Right ventricle myocardium superior (tissue), 1 donor: ENCODE data around the gene PYGM. TPM values are rescaled to one million over a fixed set of nuclear protein-coding genes. Genes with fewer than 3 reads are reported as not detected.
"Not testable (repeated sequence)": the region's sequence is repeated elsewhere in the genome, so short reads cannot be mapped to it uniquely, and the experiment has no call there.

Experiments
- ATAC-seq: fragments of 200-7000 bp; cut with Tn5 transposase; one replicate; pipeline ENCODE4 v1.9.1; 2020; ENCODE audit warnings: mild to moderate bottlenecking; ENCODE audit not compliant: poor library complexity
- DNase-seq: peaks from one replicate; pipeline ENCODE4 v3.0.0-alpha.2; 2020
- intact Hi-C: fragments of 100-400 bp; cut with DNase I; formaldehyde crosslinking; loops from one replicate; pipeline ENCODE4 v1.11.2; 2022
- total RNA-seq: library from RNA; stranded (reverse); fragmentation: NEBNext Ultra II Directional; extraction: Animal tissue kit (Norgen Biotek cat#: 25700); gene quantifications from one replicate; pipeline ENCODE4 v1.2.1, GENCODE V29; 2021
- donor health status: DM: no; HTN: yes; CAD: no; lungs with severe emphysema.

The PYGM gene
- total RNA-seq, 1 donor from 2014 or later = 183 TPM

GRCh38 chr11:64713016-64713707 lies 46.6 kb downstream of the PYGM start:
- intact Hi-C loops = no loop called here
- DNase-seq (no peak), ATAC-seq (peak; percentile 43)

DNA sequence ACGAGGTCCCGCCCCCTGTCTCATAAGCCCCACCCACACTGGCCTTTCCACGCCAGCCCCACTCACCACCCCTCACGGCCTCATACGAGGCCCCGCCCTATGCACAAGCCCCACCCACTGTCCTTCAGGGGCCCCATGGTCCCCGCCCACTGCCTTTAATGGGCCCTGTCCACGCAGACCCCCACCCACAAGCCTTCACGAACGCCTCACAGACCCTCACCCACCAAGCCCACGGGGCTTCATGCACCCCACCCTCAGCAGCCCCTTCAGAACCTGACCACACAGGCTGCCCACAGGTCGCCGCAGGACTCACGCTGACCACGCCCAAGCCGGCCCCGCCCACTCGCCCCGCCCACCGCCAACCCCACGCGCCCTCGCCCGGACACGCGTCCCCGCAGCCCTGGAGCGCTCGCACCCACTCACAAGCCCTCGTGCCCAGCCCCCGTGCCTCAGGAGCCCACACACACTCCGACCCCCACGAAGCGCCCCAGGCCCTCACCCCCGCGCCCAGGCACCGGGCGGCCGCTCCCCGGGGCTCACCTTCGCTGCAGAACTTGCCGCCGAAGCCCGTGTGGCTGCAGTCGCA lies 47.3 kb downstream of the PYGM start:
- no peak for ATAC-seq
- DNase-seq = no peak
- intact Hi-C loops = no loop called here

- ATAC-seq (no peak), DNase-seq (no peak)
- intact Hi-C loops = no loop called here
Measured at GRCh38 chr11:64711956-64712362, 47.8 kb downstream of the PYGM start.

- intact Hi-C loops = no loop called here
- DNase-seq (no peak), ATAC-seq (no peak)
Measured at GRCh38 chr11:64711138-64711955, 48.4 kb downstream of the PYGM start.

- ATAC-seq = no peak
- intact Hi-C loops = no loop called here
- DNase-seq = no peak
Measured at GRCh38 chr11:64710418-64711137, 49.2 kb downstream of the PYGM start.

DNA sequence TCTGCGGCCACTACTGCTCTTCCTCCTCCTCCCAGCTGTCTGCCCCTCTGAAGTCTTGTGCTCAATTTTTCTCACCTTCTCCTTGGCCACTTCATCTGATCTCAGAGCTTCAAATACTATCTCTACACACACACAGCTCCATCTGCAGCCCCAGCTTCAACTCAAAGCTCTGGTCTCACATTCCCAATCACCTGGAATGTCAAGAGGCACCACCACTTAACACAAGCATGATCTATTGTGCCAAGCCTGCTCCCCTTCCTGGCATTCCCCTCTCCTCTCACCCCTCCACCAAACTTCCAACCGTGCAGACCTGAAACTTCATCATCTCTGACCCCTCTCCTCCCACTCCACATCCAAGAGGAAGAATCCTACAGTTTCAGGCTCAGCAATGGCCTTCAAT lies 54.3 kb downstream of the PYGM start:
- intact Hi-C loops = no loop called here
- DNase-seq = no peak
- no peak for ATAC-seq

DNA sequence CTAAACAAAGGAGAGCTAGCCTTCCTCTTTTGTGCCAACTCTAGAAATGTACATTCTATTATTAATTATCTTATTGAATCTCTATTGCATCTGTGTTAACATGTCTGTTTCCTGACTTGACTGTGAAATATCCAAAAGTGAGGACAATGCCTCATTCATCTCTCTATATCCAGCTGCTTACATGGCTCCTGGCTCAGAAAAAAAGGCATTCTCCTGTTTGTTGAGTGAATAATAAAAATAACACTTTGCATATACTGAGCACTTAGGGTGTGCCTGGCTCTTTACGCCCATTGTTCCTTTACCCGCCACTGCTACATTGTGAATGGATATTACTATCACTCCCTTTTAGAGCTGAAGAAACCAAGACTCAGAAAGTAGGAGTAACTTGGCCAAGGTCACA lies 56.7 kb downstream of the PYGM start:
- ATAC-seq = no peak
- no peak for DNase-seq
- intact Hi-C loops = no loop called here

DNA sequence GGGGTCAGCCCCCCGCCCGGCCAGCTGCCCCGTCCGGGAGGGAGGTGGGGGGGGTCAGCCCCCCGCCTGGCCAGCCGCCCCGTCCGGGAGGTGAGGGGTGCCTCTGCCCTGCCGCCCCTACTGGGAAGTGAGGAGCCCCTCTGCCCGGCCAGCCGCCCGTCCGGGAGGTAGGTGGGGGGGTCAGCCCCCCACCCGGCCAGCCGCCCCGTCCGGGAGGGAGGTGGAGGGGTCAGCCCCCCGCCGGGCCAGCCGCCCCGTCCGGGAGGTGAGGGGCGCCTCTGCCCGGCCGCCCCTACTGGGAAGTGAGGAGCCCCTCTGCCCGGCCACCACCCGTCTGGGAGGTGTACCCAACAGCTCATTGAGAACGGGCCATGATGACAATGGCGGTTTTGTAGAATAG lies 57.8 kb downstream of the PYGM start:
- DNase-seq, intact Hi-C loops, ATAC-seq: not testable (repeated sequence)

GRCh38 chr11:64698427-64698826 lies 61.3 kb downstream of the PYGM start:
- ATAC-seq = no peak
- no peak for DNase-seq
- intact Hi-C loops = no loop called here

DNA sequence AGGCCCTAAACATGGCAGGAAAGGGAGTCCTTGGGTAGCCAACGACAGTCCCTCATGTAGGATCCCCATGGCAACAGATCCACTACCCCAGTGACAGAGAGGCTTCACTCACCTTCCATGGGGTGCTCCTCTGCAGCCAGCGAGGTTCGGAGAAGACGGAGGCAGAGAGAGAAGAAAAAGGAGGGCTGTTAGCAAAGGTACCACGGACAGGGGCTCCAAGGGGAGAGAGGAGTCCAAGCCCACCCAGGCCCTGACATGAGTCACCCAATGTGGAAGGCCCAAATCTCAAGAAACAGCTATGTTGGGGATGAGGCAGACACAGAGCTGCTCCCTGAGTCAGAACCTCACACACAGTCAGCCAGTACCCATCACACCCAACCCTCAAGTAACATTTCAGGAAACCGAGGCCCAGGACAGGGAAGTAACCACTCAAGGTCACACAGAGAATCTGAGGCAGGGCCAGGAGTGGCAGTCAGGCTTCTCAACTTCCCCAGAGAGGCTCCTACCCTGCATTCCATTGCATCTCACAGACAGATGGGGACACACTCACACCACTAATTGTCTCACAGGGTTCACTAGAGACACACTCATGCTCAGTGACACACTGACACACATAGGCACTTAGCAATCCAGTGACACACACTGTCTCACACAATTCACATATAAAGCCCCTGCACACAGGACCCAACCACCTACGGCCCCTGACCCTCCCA lies 62.0 kb downstream of the PYGM start:
- ATAC-seq = no peak

More for the DNA sequence above, 62.0 kb downstream of the PYGM start:
- intact Hi-C loops = no loop called here
- DNase-seq = no peak

Other genes starting within 250 kb of the PYGM start
- not detected for gene SLC22A11, start 204.0 kb downstream of the PYGM start, total RNA-seq
- not detected for gene SLC22A12, start 168.8 kb downstream of the PYGM start, total RNA-seq
- 0.86 TPM for gene NRXN2, start 36.8 kb downstream of the PYGM start, total RNA-seq
- 38.4 TPM for gene RASGRP2, start 15.8 kb downstream of the PYGM start, total RNA-seq
- gene SF1, start 18.6 kb upstream of the PYGM start, total RNA-seq = 182 TPM
- gene MAP4K2, start 43.2 kb upstream of the PYGM start, total RNA-seq = 7.7 TPM
- gene MEN1, start 50.6 kb upstream of the PYGM start, total RNA-seq = 8.6 TPM
- gene CDC42BPG, start 84.7 kb upstream of the PYGM start, total RNA-seq = 0.35 TPM
- gene EHD1, start 118.6 kb upstream of the PYGM start, total RNA-seq = 47.4 TPM
- gene ATG2A, start 157.2 kb upstream of the PYGM start, total RNA-seq = 11.5 TPM
- gene PPP2R5B, start 164.7 kb upstream of the PYGM start, total RNA-seq = 20.6 TPM
- not detected for gene GPHA2, start 175.9 kb upstream of the PYGM start, total RNA-seq
- gene MAJIN, start 212.1 kb upstream of the PYGM start, total RNA-seq = not detected
- gene BATF2, start 237.0 kb upstream of the PYGM start, total RNA-seq = 2.0 TPM